Suprapubic skin (tissue), 4 donors: ENCODE measurements around the gene PDZD8.

Experiments used
- POLR2A ChIP-seq, 2 donors: fragments of 450-650 bp; IDR thresholded peaks; one replicate each; pipeline ENCODE4 v1.6.1; 2017; ENCODE audit warnings: antibody characterized with exemption in 2 of 2, mild to moderate bottlenecking in 2 of 2, moderate library complexity in 2 of 2
- POLR2AphosphoS5 ChIP-seq, 3 donors: sonication (generic); formaldehyde crosslinking; IDR thresholded peaks; one replicate each; pipeline ENCODE4 v1.6.1; 2017; ENCODE audit warnings: antibody characterized with exemption in 3 of 3
- TF ChIP-seq, protein P1 (sequence below), 2 donors: fragments of 200-600 bp in 1 of 2; fragments of 450-650 bp in 1 of 2; sonication (generic) in 1 of 2; IDR thresholded peaks; one replicate each; pipeline ENCODE4 v1.5.1; 2016 to 2019; ENCODE audit warnings: antibody characterized with exemption in 2 of 2, mild to moderate bottlenecking in 1 of 2, moderate library complexity in 1 of 2

GRCh38 chr10:117266400-117266799, 108.8 kb downstream of the PDZD8 start:
- TF ChIP-seq, protein P1, sequence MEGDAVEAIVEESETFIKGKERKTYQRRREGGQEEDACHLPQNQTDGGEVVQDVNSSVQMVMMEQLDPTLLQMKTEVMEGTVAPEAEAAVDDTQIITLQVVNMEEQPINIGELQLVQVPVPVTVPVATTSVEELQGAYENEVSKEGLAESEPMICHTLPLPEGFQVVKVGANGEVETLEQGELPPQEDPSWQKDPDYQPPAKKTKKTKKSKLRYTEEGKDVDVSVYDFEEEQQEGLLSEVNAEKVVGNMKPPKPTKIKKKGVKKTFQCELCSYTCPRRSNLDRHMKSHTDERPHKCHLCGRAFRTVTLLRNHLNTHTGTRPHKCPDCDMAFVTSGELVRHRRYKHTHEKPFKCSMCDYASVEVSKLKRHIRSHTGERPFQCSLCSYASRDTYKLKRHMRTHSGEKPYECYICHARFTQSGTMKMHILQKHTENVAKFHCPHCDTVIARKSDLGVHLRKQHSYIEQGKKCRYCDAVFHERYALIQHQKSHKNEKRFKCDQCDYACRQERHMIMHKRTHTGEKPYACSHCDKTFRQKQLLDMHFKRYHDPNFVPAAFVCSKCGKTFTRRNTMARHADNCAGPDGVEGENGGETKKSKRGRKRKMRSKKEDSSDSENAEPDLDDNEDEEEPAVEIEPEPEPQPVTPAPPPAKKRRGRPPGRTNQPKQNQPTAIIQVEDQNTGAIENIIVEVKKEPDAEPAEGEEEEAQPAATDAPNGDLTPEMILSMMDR (IDR thresholded peaks at IDR 0.05): no peak
- no peak for TF ChIP-seq POLR2A (IDR thresholded peaks at IDR 0.05)
- TF ChIP-seq POLR2AphosphoS5 (IDR thresholded peaks at IDR 0.05): no peak
